SU-DHL-6 (cell line): ENCODE data around the gene MIOS.

Experiments
- EZH2phosphoT487 ChIP-seq: fragments of 200-600 bp; sonication (generic), shearing (Covaris generic); conservative IDR thresholded peaks from 2 replicates; pipeline ENCODE4 v1.6.1; 2018; ENCODE audit warnings: mild to moderate bottlenecking, antibody characterized with exemption, low read length, moderate library complexity, mixed read lengths
- TF ChIP-seq, protein P1 (sequence below): fragments of 200-600 bp; sonication (generic); IDR thresholded peaks from one replicate; pipeline ENCODE4 v1.5.1; 2017; ENCODE audit warnings: antibody characterized with exemption, mild to moderate bottlenecking, low read length, moderate library complexity; ENCODE audit not compliant: insufficient read depth, poor library complexity, severe bottlenecking

DNA sequence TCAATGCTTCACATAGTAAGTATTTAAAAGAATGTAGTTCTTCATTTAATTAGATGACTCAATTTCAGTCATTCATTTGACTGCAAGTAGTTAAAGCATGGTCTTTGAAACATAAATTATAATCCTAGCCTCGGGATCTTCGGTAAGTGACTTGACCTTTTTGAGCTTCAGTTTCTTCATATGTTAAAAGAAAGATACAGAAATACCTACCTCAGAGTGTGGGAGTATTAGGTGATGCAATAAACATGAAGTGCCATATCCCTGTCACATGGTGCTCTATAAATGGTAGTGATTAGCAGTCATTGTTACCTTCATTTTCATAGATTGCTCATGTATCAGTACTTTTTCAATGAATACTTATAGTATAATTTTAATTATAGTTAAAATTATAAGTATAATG lies 42.6 kb downstream of the MIOS start:
- TF ChIP-seq, protein P1, sequence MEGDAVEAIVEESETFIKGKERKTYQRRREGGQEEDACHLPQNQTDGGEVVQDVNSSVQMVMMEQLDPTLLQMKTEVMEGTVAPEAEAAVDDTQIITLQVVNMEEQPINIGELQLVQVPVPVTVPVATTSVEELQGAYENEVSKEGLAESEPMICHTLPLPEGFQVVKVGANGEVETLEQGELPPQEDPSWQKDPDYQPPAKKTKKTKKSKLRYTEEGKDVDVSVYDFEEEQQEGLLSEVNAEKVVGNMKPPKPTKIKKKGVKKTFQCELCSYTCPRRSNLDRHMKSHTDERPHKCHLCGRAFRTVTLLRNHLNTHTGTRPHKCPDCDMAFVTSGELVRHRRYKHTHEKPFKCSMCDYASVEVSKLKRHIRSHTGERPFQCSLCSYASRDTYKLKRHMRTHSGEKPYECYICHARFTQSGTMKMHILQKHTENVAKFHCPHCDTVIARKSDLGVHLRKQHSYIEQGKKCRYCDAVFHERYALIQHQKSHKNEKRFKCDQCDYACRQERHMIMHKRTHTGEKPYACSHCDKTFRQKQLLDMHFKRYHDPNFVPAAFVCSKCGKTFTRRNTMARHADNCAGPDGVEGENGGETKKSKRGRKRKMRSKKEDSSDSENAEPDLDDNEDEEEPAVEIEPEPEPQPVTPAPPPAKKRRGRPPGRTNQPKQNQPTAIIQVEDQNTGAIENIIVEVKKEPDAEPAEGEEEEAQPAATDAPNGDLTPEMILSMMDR: no peak
- TF ChIP-seq EZH2phosphoT487: no peak
